ACHN (cell line): ENCODE measurements around the gene CDC42BPA.
"Not testable (repeated sequence)": the region's sequence is repeated elsewhere in the genome, so short reads cannot be mapped to it uniquely, and the experiment has no call there.

Experiments used
- DNase-seq: peaks from one replicate; pipeline ENCODE4 v3.0.0-alpha.2; 2015
- in situ Hi-C: cut with HindIII; loops from 2 replicates; pipeline ENCODE4 v1.10.0; 2017; ENCODE audit warnings: low sequenced_read_pairs, low pct_ligation_motif_present, low pct_unique_long_range_greater_than_20kb

The CDC42BPA gene

DNA sequence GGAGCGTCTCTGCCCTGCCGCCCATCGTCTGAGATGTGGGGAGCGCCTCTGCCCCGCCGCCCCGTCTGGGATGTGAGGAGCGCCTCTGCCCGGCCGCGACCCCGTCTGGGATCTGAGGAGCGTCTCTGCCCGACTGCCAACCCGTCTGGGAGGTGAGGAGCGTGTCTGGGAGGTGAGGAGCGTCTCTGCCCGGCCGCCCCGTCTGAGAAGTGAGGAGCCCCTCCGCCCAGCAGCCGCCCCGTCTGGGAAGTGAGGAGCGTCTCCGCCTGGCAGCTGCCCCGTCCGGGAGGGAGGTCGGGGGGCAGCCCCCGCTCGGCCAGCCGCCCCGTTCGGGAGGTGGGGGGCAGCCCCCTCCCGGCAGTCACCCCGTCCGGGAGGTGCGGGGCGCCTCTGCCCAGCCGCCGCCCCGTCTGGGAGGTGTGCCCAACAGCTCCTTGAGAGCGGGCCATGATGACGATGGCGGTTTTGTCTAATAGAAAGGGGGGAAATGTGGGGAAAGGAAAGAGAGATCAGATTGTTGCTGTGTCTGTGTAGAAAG lies 42.1 kb downstream of the CDC42BPA start:
- DNase-seq, in situ Hi-C loops: not testable (repeated sequence)

DNA sequence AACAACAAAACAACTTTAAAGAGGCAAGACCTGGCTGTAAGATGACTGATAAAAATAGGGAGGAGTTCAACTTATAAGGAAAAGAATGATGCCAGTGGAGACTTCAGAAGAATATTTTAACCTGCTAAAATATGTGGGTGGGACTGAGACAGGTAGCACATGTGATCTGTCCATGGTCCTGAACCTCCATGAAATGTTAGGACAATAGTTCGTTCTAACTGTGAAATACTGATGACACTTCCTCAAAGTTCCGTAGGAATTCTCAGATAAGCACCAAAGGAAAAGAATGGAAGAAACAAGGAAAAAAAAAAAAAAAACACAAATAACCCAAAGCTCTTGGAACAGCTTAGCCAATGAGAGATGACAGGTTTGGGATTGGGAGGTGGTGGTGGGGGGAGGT lies 44.7 kb downstream of the CDC42BPA start:
- in situ Hi-C loops: no loop called here
- DNase-seq: peak; percentile 46

DNA sequence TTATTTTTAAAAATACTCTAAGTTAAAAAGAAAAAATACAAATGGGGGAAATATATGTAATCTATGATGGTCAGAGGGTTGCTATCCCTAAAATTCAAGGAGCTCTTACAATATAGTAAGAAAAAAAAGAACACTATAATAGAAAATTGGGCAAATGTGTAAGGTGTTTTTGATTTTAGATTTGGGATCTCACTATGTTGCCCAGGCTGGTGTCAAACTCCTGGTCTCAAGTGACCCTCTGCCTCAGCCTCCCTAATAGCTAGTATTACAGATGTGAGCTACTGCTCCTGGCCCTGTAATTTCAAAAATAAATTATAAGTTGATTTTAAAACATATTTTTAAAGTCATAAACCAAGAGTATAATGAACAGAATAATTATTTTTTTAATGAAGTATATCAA lies 45.9 kb downstream of the CDC42BPA start:
- in situ Hi-C loops: no loop called here
- no peak for DNase-seq

- DNase-seq: no peak
- in situ Hi-C loops: no loop called here
Observed at GRCh38 chr1:227270554-227270953, 47.7 kb downstream of the CDC42BPA start.

- no peak for DNase-seq
- in situ Hi-C loops: no loop called here
Observed at GRCh38 chr1:227268943-227269342, 49.3 kb downstream of the CDC42BPA start.

GRCh38 chr1:227265891-227266290 lies 52.4 kb downstream of the CDC42BPA start:
- no peak for DNase-seq
- in situ Hi-C loops: no loop called here

- DNase-seq: no peak
- in situ Hi-C loops: no loop called here
Observed at GRCh38 chr1:227263869-227264268, 54.4 kb downstream of the CDC42BPA start.

DNA sequence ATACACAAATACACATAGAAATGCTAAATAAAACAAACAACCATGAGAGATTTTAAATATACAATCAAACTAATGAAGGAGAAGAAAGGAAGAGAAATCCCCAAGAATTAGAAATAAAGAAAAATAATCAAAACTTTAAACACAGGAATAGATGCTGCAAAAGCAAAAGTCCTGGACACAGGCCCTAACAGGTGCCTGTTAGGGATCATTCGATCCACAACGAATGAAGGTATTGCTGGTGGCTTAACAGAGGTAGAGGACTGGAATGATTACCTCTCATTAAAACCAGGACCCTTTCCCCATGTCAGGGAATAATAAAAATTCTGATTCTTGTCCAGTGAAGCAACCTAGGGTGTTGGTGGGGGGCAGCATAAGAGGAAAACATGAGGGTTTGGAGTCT lies 56.8 kb downstream of the CDC42BPA start:
- DNase-seq: no peak
- in situ Hi-C loops: no loop called here

- no peak for DNase-seq
- in situ Hi-C loops: no loop called here
Observed at GRCh38 chr1:227260433-227260832, 57.9 kb downstream of the CDC42BPA start.

DNA sequence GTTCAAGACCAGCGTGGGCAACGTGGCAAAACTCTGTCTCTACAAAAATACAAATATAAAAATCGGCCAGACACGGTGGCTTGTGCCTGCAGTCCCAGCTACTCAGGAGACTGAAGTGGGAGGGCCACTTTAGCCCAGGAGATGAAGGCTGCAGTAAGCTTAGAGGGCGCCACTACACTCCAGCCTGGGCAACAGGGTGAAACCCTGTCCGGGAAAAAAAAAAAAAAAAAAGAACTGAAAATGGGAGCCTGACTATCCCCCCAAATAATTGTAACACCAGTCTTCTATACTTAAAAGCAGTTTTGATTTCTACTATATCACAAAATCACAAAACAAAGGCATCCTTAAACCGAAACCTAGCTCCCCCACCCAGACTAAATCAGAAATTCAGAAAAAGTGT lies 60.3 kb downstream of the CDC42BPA start:
- in situ Hi-C loops: no loop called here
- DNase-seq: peak; percentile 40

DNA sequence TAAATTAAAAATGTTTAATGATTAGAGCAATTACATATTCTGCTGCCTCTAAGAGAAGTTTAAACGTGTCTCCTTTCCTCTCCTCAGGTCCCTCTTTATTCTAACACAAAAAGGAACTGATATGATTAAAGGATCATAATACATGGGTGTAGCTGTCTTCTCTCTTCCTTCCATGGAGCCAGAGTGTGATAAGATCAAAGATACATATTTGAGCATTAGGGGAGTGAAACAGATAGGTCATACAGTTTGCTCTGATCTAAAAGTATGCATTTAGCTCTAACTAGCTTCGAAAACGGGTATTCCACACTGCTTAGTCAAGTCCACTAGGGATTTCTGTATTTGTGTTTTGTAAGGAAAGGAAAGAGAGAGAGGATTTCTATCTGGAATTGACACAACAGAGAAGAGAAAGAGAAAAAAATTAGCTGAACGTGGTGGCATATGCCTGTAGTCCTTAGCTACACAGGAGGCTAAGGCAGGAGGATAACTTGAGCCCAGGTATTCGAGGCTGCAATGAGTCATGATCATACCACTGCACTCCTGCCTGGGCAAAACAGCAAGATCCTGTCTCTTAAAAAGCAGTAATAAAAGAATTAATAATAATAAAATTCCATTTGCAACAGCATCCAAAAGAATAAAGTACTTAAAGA lies 63.1 kb downstream of the CDC42BPA start:
- in situ Hi-C loops: no loop called here
- no peak for DNase-seq

- in situ Hi-C loops: no loop called here
- no peak for DNase-seq
Observed at GRCh38 chr1:227253065-227253464, 65.2 kb downstream of the CDC42BPA start.

- in situ Hi-C loops: no loop called here
- DNase-seq: no peak
Observed at GRCh38 chr1:227245613-227246320, 72.5 kb downstream of the CDC42BPA start.

GRCh38 chr1:227244339-227245118 lies 73.8 kb downstream of the CDC42BPA start:
- in situ Hi-C loops: no loop called here
- DNase-seq: no peak

DNA sequence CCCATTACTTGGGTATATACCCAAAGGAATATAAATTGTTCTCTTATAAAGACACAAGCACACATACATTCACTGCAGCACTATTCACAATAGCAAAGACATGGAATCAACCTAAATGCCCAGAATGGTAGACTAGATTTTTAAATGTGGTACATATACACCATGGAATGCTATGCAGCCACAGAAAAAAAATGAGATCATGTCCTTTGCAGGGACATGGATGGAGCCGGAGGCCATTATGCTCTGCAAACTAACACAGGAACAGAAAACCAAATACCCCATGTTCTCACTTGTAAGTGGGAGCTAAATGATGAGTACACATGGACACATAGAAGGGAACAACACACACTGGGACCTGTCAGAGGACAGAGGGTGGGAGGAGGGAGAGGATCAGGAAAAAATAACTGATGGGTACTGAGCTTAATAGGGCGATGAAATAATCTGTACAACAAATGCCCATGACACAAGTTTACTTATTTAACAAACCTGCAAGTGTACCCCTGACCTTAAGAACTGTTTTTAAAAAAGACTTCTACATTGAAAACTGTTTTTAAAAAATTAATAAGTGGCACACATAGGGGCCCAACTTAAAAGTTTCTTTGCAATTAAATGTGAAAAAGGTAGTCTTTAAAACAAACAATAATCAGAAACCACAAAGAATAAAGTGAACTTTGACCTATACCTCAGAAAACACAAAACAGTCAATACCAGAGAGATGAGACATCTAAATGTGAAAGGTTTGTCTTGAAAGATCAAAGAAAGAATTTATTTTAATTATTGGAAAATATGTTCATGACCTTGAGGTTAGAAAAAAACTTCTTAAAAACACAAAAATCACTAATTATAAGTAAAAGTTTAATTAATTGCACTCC lies 75.2 kb downstream of the CDC42BPA start:
- in situ Hi-C loops: no loop called here
- no peak for DNase-seq

DNA sequence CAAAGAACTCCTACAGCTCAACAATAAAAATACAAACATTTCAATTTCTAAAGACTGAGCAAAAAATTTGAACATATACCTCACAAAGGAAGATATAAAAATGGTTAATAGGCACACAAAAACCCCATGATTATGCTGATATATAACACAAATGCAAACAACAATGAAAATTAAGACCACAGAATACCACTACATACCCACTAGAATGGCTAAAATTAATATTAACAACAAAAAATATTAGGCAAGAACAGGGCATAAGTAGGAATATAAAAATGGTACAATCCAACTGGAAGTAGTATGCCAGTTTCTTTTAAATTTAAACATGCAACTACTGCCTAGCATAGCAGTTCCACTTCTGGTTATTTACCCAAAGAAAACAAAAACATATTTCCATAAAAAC lies 77.3 kb downstream of the CDC42BPA start:
- DNase-seq: no peak
- in situ Hi-C loops: no loop called here

GRCh38 chr1:227234998-227235405 lies 83.3 kb downstream of the CDC42BPA start:
- peak; percentile 90 for DNase-seq
- in situ Hi-C loops: no loop called here

GRCh38 chr1:227231128-227231527 lies 87.2 kb downstream of the CDC42BPA start:
- in situ Hi-C loops, DNase-seq: not testable (repeated sequence)
